ENCODE data around the gene TTC13. TPM values are rescaled to one million over a fixed set of nuclear protein-coding genes. Genes with fewer than 3 reads are reported as not detected.
A peak's percentile ranks its signal among the peaks of the same experiment; 100 is the strongest.

Gene TTC13
- total and polyA plus RNA-seq, 2 of the 13 experiments (the other 11 are each of a cell fraction or from before 2014, with no cell fraction given): 5.8 to 15.9 TPM

GRCh38 chr1:230978491-230979388, at the start of gene TTC13, which contains the start of gene ARV1 (continued):
- no peak for TF ChIP-seq MAF1 (CRISPR knock-in tag; IDR thresholded peaks at IDR 0.05; ENCODE audit: borderline replicate concordance)
- TF ChIP-seq GFI1 (CRISPR knock-in tag; IDR thresholded peaks at IDR 0.05; ENCODE audit: borderline replicate concordance): no peak
- TF ChIP-seq ZNF296 (CRISPR knock-in tag; conservative IDR thresholded peaks at IDR 0.05): peak; percentile 54; the same call in 1 of the 2 replicates
- TF ChIP-seq ZSCAN29 (CRISPR knock-in tag; conservative IDR thresholded peaks at IDR 0.05): no peak
- peak; percentile 48; the same call in 1 of the 2 replicates for TF ChIP-seq MEIS2 (CRISPR knock-in tag; IDR thresholded peaks at IDR 0.05)
- no peak for TF ChIP-seq LCORL (IDR thresholded peaks at IDR 0.05)
- peak; percentile 70 for TF ChIP-seq LCORL (CRISPR knock-in tag; IDR thresholded peaks at IDR 0.05)
- TF ChIP-seq SMAD3 (CRISPR knock-in tag; IDR thresholded peaks at IDR 0.05): peak; percentile 90; the same call in 1 of the 2 replicates
- TF ChIP-seq NFKB2 (CRISPR knock-in tag; IDR thresholded peaks at IDR 0.05; ENCODE audit: borderline replicate concordance): peak; percentile 85; the same call in 1 of the 2 replicates
- TF ChIP-seq ZNF782 (CRISPR knock-in tag; IDR thresholded peaks at IDR 0.05; ENCODE audit: borderline replicate concordance): no peak
- peak; percentile 90; the same call in 1 of the 2 replicates for TF ChIP-seq YEATS2 (CRISPR knock-in tag; IDR thresholded peaks at IDR 0.05; ENCODE audit: borderline replicate concordance)
- peak; percentile 87; the same call in 1 of the 2 replicates for TF ChIP-seq THAP7 (CRISPR knock-in tag; IDR thresholded peaks at IDR 0.05)
- TF ChIP-seq NFE2L1 (CRISPR knock-in tag; IDR thresholded peaks at IDR 0.05; ENCODE audit: borderline replicate concordance): no peak
- TF ChIP-seq ARID3A (IDR thresholded peaks at IDR 0.05; ENCODE audit: low read depth, low read length): no peak
- TF ChIP-seq MYNN (CRISPR knock-in tag; IDR thresholded peaks at IDR 0.05; ENCODE audit: low read depth): no peak
- peak; percentile 98 for TF ChIP-seq GABPB1 (CRISPR knock-in tag; IDR thresholded peaks at IDR 0.05)
- peak; percentile 78; the same call in 1 of the 2 replicates for TF ChIP-seq ZNF607 (CRISPR knock-in tag; IDR thresholded peaks at IDR 0.05; ENCODE audit: borderline replicate concordance)
- TF ChIP-seq CTCF (CRISPR knock-in tag; IDR thresholded peaks at IDR 0.05): peak; percentile 85
- TF ChIP-seq RXRA (CRISPR knock-in tag; IDR thresholded peaks at IDR 0.05): peak; percentile 67; the same call in 1 of the 2 replicates
- peak; percentile 76 for TF ChIP-seq ZMYM4 (CRISPR knock-in tag; IDR thresholded peaks at IDR 0.05)
- TF ChIP-seq ZNF451 (CRISPR knock-in tag; IDR thresholded peaks at IDR 0.05): no peak
- TF ChIP-seq BORCS8-MEF2B (CRISPR knock-in tag; IDR thresholded peaks at IDR 0.05): peak; percentile 78; the same call in 1 of the 2 replicates
- TF ChIP-seq MTF2 (CRISPR knock-in tag; IDR thresholded peaks at IDR 0.05; ENCODE audit: borderline replicate concordance): peak; percentile 56; the same call in 1 of the 2 replicates
- TF ChIP-seq ZNF501 (CRISPR knock-in tag; IDR thresholded peaks at IDR 0.05): peak; percentile 76
- TF ChIP-seq CBFB (CRISPR knock-in tag; IDR thresholded peaks at IDR 0.05): peak; percentile 77
